Effector memory CD4-positive, alpha-beta T cell (primary cell): Measurements from ENCODE around the gene EXD3.
"Not testable (repeated sequence)": the region's sequence is repeated elsewhere in the genome, so short reads cannot be mapped to it uniquely, and the experiment has no call there.

Experiments used
- DNase-seq, 3 donors: peaks; one replicate each; pipeline ENCODE4 v3.0.0-alpha.2; 2020
- H3K27ac ChIP-seq: 2 replicates; pipeline ENCODE4 v1.7.0; 2013; ENCODE audit warnings: mild to moderate bottlenecking, low read length, moderate library complexity; ENCODE audit not compliant: insufficient read depth, poor library complexity, severe bottlenecking
- H3K27me3 ChIP-seq: replicated peaks from 2 replicates; pipeline ENCODE4 v1.7.0; 2013; ENCODE audit warnings: mild to moderate bottlenecking, low read length; ENCODE audit not compliant: insufficient read depth, control insufficient read depth, poor library complexity, severe bottlenecking
- H3K36me3 ChIP-seq: 2 replicates; pipeline ENCODE4 v1.7.0; 2013; ENCODE audit warnings: mild to moderate bottlenecking, low read length, moderate library complexity; ENCODE audit not compliant: control insufficient read depth, insufficient read depth
- H3K4me1 ChIP-seq: 2 replicates; pipeline ENCODE4 v1.7.0; 2013; ENCODE audit warnings: low read length, mild to moderate bottlenecking; ENCODE audit not compliant: control insufficient read depth, insufficient read depth, poor library complexity, severe bottlenecking
- H3K4me3 ChIP-seq: 2 replicates; pipeline ENCODE4 v1.7.0; 2013; ENCODE audit warnings: low read length, low read depth, mild to moderate bottlenecking; ENCODE audit not compliant: insufficient read depth, poor library complexity, severe bottlenecking
- H3K9me3 ChIP-seq: 2 replicates; pipeline ENCODE4 v1.7.0; 2013; ENCODE audit warnings: mild to moderate bottlenecking, low read length, moderate library complexity; ENCODE audit not compliant: control insufficient read depth

The EXD3 gene

DNA sequence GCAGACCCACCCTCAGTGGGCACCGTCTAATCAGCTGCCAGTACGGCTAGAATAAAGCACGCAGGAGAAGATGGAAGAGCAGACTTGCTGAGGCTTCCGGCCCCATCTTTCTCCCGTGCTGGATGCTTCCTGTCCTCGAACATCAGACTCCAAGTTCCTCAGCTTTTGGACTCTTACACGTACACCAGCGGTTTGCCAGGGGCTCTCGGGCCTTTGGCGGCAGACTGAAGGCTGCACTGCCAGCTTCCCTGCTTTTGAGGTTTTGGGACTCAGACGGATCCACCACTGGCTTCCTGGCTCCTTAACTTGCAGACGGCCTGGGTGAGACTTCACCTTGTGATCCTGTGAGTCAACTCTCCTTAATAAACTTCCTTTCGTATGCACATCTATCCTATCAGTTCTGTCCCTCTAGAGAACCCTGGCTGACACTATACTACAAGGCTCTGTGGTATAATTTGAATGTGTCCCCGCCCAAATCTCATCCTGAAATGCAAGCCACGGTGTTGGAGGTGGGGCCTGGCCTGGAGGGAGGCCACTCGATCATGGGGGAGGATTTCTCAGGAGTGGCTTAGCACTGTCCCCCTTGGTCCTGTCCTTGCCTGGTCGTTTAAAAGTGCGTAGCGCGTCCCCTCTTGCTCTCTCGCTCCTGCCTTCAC lies 89.8 kb downstream of the EXD3 start:
- DNase-seq: no peak
- Histone ChIP-seq H3K36me3 (no peaks in the 10 kb centered on the region), H3K27me3 (no peaks in the 10 kb centered on the region), H3K9me3 (peaks cover under 1% of the 10 kb centered on the region), H3K4me3 (no peak overlapping the region), H3K27ac (no peak overlapping the region), H3K4me1 (no peaks in the 10 kb centered on the region)

DNA sequence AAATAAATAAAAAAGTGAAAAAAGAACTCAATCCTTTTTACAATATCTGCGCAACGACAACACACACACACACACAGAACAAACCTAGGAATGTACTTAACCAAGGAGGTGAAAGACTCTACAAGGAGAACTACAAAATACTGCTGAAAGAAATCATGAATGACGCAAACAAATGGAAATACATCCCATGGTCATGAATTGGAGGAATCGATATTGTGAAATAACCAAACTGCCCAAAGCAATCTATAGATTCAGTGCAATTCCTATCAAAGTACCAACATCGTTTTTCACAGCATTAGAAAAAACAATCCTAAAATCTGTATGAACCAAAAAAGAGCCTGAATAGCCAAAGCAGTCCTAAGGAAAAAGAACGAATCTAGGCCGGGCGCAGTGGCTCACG lies 91.0 kb downstream of the EXD3 start:
- Histone ChIP-seq H3K4me1 (no peaks in the 10 kb centered on the region), H3K4me3 (no peak overlapping the region), H3K27ac (no peak overlapping the region), H3K36me3 (no peaks in the 10 kb centered on the region), H3K27me3 (peaks cover 9% of the 10 kb centered on the region), H3K9me3 (peaks cover 6% of the 10 kb centered on the region)
- DNase-seq: no peak

DNA sequence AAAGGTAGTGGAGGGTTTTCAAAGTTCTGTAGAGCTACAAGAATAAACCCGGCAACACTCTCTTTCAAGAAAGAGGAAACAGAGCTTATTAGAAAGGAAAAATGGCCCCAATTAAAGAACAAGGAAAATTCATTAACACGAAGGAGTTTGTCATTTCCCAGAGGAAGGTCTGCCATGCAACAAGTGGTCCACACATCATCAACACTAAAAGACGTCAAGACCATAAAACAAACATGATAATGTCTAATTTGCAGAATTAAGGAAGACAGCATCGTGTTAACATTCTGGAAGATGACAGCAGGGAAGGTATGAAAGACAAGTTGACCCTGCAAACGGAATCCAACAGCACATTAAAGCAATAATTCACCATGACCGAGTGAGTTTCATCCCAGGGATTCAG lies 92.3 kb downstream of the EXD3 start:
- H3K27ac ChIP-seq: no peak overlapping the region
- H3K4me1 ChIP-seq: no peaks in the 10 kb centered on the region
- DNase-seq: no peak
- peaks cover 21% of the 10 kb centered on the region for H3K27me3 ChIP-seq
- H3K9me3 ChIP-seq: peaks cover 6% of the 10 kb centered on the region
- H3K36me3 ChIP-seq: no peaks in the 10 kb centered on the region
- H3K4me3 ChIP-seq: no peak overlapping the region

DNA sequence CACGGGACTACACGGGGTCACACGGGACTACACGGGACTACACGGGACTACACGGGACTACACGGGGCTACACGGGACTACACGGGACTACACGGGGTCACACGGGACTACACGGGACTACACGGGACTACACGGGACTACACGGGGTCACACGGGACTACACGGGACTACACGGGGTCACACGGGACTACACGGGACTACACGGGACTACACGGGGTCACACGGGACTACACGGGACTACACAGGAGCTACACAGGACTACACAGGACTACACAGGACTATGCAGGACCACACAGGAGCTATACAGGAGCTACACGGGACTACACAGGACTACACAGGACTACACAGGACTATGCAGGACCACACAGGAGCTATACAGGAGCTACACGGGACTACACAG lies 93.4 kb downstream of the EXD3 start:
- not testable (repeated sequence) for H3K27ac ChIP-seq, H3K4me3 ChIP-seq, DNase-seq, H3K4me1 ChIP-seq, H3K36me3 ChIP-seq, H3K9me3 ChIP-seq
- H3K27me3 ChIP-seq: peaks cover 25% of the 10 kb centered on the region

DNA sequence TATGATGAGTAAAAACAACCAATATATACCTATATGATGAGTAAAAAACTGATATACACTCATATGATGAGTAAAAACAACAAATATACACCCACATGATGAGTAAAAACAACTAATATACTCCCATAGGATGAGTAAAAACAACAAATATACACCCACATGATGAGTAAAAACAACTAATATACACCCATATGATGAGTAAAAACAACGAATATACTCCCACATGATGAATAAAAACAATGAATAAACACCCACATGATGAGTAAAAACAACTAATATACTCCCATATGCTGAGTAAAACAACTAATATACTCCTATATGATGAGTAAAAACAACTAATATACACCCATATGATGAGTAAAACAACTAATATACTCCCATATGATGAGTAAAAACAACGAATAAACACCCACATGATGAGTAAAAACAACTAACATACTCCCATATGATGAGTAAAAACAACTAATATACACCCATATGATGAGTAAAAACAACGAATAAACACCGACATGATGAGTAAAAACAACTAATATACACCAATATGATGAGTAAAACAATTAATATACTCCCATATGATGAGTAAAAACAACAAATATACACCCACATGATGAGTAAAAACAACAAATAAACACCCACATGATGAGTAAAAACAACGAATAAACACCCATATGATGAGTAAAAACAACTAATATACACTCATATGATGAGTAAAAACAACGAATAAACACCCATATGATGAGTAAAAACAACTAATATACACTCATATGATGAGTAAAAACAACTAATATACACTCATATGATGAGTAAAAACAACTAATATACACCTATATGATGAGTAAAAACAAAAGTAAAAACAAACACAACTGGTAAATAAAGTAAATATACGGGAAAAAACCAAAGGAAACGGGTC lies 95.1 kb downstream of the EXD3 start:
- H3K4me1 ChIP-seq, H3K36me3 ChIP-seq, H3K27ac ChIP-seq, DNase-seq, H3K9me3 ChIP-seq, H3K4me3 ChIP-seq: not testable (repeated sequence)
- H3K27me3 ChIP-seq: peaks cover 25% of the 10 kb centered on the region

DNA sequence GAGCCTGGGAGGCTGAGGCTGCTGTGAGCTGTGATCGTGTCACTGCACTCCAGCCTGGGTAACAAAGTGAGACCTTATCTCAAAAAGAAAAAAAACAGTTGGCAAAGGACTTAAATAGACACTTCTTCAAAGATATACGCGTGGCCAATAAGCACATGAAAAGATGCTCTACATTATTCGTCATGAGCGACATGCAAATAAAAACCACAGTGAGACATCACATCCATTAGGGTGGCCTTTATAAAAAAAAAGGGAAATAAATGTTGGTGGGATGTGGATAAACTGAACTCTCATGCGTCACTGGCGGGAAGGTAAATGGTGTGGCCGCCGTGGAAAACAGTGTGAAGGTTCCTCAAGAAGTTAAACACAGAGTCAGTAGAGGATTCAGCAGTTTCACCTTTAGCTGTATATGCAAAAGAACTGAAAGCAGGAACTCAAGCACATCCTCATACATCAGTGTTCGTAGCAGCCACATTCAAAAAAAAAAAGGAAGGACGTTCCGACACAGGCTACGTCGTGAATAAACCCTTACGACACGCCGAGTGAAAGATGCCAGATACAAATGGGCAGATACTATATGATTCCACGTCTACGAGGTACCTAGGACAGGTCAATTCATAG lies 96.4 kb downstream of the EXD3 start:
- H3K27ac ChIP-seq: no peak overlapping the region
- H3K4me1 ChIP-seq: no peaks in the 10 kb centered on the region
- no peak for DNase-seq
- H3K36me3 ChIP-seq: no peaks in the 10 kb centered on the region
- H3K27me3 ChIP-seq: peaks cover 25% of the 10 kb centered on the region
- H3K9me3 ChIP-seq: peaks cover 6% of the 10 kb centered on the region
- no peak overlapping the region for H3K4me3 ChIP-seq

DNA sequence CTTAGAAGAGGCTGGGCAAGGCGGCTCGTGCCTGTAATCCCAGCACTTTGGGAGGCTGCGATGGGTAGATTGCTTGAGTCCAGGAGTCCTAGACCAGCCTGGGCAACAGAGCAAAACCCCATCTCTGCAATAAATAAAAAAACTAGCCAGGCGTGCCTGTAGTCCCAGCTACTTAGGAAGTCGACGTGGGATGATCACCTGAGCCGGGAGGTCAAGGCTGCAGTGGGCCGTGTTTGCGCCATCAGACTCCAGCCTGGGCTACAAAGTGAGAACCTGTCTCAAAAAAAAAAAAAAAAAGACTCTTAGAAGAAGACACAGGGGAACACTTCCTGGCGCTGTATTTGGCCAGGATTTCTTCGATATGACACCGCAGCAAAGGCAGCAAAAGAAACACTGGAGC lies 97.2 kb downstream of the EXD3 start:
- Histone ChIP-seq H3K4me1 (peaks cover 4% of the 10 kb centered on the region), H3K9me3 (peaks cover 6% of the 10 kb centered on the region), H3K36me3 (no peaks in the 10 kb centered on the region), H3K27me3 (peaks cover 25% of the 10 kb centered on the region), H3K27ac (no peak overlapping the region), H3K4me3 (no peak overlapping the region)
- DNase-seq: no peak

DNA sequence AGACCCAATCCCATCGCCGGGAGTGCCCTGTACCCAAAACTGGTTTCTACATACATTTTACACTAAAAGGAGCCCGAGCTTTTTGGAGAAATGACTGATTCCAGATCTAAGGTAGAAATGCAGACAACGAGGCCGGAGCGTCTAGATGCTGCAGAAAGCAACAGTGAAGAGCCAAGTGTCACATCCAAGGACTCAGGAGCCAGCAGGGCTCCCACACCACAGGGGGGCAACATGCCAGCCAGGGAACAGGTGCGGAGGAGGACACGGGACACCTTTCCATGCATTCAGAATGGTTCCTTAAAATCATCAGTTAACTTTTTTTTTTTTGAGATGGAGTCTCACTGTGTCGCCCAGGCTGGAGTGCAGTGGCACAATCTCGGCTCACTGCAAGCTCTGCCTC lies 97.8 kb downstream of the EXD3 start:
- Histone ChIP-seq H3K4me1 (peaks cover 10% of the 10 kb centered on the region), H3K9me3 (peaks cover 6% of the 10 kb centered on the region), H3K27ac (no peak overlapping the region), H3K27me3 (peaks cover 25% of the 10 kb centered on the region), H3K4me3 (no peak overlapping the region), H3K36me3 (no peaks in the 10 kb centered on the region)
- DNase-seq: no peak

DNA sequence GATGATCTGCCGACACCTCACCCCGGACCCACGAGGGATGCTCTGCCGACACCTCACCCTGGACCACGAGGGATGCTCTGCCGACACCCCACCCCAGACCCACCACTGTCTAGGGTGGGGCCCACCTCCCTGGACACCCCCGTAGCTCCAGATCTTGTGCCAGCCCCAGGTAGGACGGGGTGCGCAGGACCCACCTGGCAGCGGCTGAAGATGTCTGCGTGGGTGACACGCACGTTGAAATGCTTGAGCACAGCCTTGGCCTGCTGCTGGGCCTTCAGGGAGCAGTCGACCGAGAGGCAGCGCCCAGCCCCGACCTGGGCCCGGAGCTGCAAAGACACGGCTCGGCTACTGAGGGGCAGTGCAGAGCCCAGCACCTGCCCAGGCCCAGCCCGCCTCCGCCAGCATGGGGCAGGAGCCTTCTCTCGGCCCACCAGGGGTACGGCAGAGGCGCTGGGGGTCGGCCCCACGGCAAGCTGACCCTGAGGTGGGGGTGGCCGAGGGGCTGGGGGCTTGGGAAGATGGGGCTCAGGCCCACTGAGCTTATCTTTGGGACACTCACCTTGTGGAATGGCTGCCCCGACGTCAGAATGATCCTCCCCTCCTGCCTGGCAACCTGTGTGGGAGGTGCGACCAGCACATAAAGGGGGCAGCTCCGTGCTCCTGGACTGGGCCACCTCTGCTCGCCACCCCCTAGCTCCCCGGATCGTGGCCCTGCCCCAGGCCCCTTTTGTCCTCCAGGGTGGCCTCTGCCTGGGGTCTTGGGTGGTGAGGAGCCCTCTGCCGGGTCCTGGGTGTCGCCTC lies 99.2 kb downstream of the EXD3 start:
- peaks cover 14% of the 10 kb centered on the region for H3K4me1 ChIP-seq
- H3K27ac ChIP-seq: no peak overlapping the region
- no peak overlapping the region for H3K4me3 ChIP-seq
- H3K36me3 ChIP-seq: no peaks in the 10 kb centered on the region
- peaks cover 6% of the 10 kb centered on the region for H3K9me3 ChIP-seq
- peaks cover 25% of the 10 kb centered on the region for H3K27me3 ChIP-seq
- no peak for DNase-seq
